RWPE2 (cell line): ENCODE data around the gene CACNA2D2.

ENCODE experiments used
- ATAC-seq: fragments of 200-7000 bp; cut with Tn5 transposase; 3 replicates; pipeline ENCODE4 v1.9.1; 2021; ENCODE audit warnings: low read depth
- DNase-seq: peaks from one replicate; pipeline ENCODE4 v3.0.0-alpha.2; 2020; ENCODE audit warnings: low spot score
- H3K27ac ChIP-seq: fragments of 450-650 bp; 2 replicates; pipeline ENCODE4 v1.5.1; 2017; ENCODE audit warnings: mild to moderate bottlenecking; ENCODE audit not compliant: poor library complexity, severe bottlenecking
- H3K27me3 ChIP-seq: fragments of 250-450 bp; sonication (Bioruptor Pico); 2 replicates; pipeline ENCODE4 v1.5.1; 2021; ENCODE audit warnings: mild to moderate bottlenecking, moderate library complexity; ENCODE audit not compliant: insufficient read depth, poor library complexity, severe bottlenecking
- H3K36me3 ChIP-seq: fragments of 250-450 bp; sonication (Bioruptor Pico); 2 replicates; pipeline ENCODE4 v1.5.1; 2020; ENCODE audit warnings: low read depth, mild to moderate bottlenecking, moderate library complexity
- H3K4me1 ChIP-seq: fragments of 250-450 bp; sonication (Bioruptor Pico); 2 replicates; pipeline ENCODE4 v1.5.1; 2021; ENCODE audit warnings: mild to moderate bottlenecking, moderate library complexity; ENCODE audit not compliant: insufficient read depth, poor library complexity, severe bottlenecking
- H3K4me3 ChIP-seq: fragments of 250-450 bp; sonication (Bioruptor Pico); 2 replicates; pipeline ENCODE4 v1.5.1; 2021; ENCODE audit warnings: mild to moderate bottlenecking, moderate library complexity; ENCODE audit not compliant: severe bottlenecking
- H3K9me3 ChIP-seq: fragments of 250-450 bp; sonication (Bioruptor Pico); 2 replicates; pipeline ENCODE4 v1.5.1; 2021; ENCODE audit warnings: mild to moderate bottlenecking, moderate library complexity; ENCODE audit not compliant: severe bottlenecking
- CTCF ChIP-seq: fragments of 450-650 bp; IDR thresholded peaks from one replicate; pipeline ENCODE4 v1.5.1; 2017; ENCODE audit warnings: mild to moderate bottlenecking, moderate library complexity; ENCODE audit not compliant: poor library complexity, severe bottlenecking

Gene CACNA2D2

GRCh38 chr3:50345008-50345407 lies 158.4 kb downstream of the CACNA2D2 start:
- no peaks in the 10 kb centered on the region for H3K27me3 ChIP-seq
- no peaks in the 10 kb centered on the region for H3K9me3 ChIP-seq
- DNase-seq, result no peak
- no peak for TF ChIP-seq CTCF
- no peak overlapping the region for H3K4me3 ChIP-seq
- H3K36me3 ChIP-seq, result peaks cover 5% of the 10 kb centered on the region; the same call in 1 of the 2 replicates
- ATAC-seq, result no peak
- peaks cover 6% of the 10 kb centered on the region for H3K4me1 ChIP-seq
- H3K27ac ChIP-seq, result no peak overlapping the region

DNA sequence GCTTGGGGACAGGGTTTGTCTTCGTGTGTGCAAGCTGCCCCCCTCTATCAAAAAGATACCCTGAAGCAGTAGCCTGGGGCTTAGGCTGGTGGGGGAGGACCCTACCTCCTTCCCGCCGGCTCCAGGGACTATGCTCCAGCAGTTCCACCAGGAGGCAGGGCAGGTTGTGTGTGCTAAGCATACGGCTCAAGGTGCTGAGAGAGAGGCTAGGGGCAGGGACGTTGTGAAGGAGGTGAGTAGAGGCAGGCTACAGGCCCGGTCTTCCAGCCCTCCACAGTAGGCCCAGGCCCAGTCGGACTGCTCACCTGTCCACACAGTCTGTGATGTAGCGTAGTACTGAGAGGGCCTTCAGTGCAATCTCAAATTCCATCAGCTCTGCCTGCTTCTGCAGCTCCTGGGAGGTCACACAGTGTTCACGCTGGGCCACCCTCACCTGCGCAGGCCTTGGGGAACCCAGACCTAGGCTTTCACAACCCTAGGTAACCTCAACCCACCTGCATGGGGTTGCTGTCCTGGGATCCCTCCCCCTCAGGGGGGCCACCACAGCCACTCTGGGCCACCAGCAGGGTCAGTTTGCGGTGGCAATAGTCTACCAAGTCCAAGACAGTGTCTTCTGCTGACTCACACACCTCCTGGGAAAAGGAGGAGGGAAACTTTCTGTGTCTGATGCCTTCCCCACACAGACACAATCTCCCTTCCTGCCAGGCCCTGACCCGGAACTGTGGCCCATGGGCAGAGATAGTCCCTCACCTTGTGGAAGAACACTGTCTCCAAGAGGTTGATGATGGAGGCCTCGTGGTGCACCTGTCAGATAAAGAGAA lies 160.4 kb downstream of the CACNA2D2 start:
- DNase-seq (no peak), ATAC-seq (no peak)
- Histone ChIP-seq H3K9me3 (no peaks in the 10 kb centered on the region), H3K27me3 (no peaks in the 10 kb centered on the region), H3K36me3 (peaks cover 5% of the 10 kb centered on the region; the same call in 1 of the 2 replicates), H3K4me1 (peaks cover 8% of the 10 kb centered on the region), H3K4me3 (no peak overlapping the region), H3K27ac (no peak overlapping the region)
- no peak for TF ChIP-seq CTCF

GRCh38 chr3:50341996-50342650 lies 161.3 kb downstream of the CACNA2D2 start:
- Histone ChIP-seq H3K27ac (no peak overlapping the region), H3K36me3 (no peaks in the 10 kb centered on the region), H3K9me3 (no peaks in the 10 kb centered on the region), H3K4me1 (peaks cover 8% of the 10 kb centered on the region), H3K27me3 (no peaks in the 10 kb centered on the region), H3K4me3 (no peak overlapping the region)
- ATAC-seq (no peak), DNase-seq (no peak)
- TF ChIP-seq CTCF, result no peak

GRCh38 chr3:50341537-50341936 lies 161.9 kb downstream of the CACNA2D2 start:
- no peak for DNase-seq
- H3K27ac ChIP-seq, result peak overlapping the region; percentile 17

More at GRCh38 chr3:50341537-50341936, 161.9 kb downstream of the CACNA2D2 start:
- ATAC-seq, result no peak
- Histone ChIP-seq H3K4me1 (peaks cover 8% of the 10 kb centered on the region), H3K27me3 (no peaks in the 10 kb centered on the region), H3K9me3 (no peaks in the 10 kb centered on the region), H3K36me3 (no peaks in the 10 kb centered on the region), H3K4me3 (no peak overlapping the region)
- no peak for TF ChIP-seq CTCF
